IMR-90 (cell line): ENCODE results near the gene CBLIF. TPM values are rescaled to one million over a fixed set of nuclear protein-coding genes. Genes with fewer than 3 reads are reported as not detected.

ENCODE experiments used
- ATAC-seq: fragments of 200-7000 bp; cut with Tn5 transposase; 2 replicates; pipeline ENCODE4 v1.9.1; 2020; ENCODE audit warnings: low read depth, mild to moderate bottlenecking, moderate library complexity
- BruUV-seq: library from RNA; stranded (reverse); fragments of 400-500 nt; replicated peaks from 2 replicates; lab custom pipeline; 2021; lab: Mats Ljungman, UMichigan
- CTCF ChIA-PET: fragments of 300-600 bp; formaldehyde crosslinking; extraction: SDS; loops from one replicate; lab custom pipeline; 2021; ENCODE audit warnings: antibody characterized with exemption; lab: Yijun Ruan, JAX
- POLR2A ChIA-PET: fragments of 300-600 bp; sonication (Branson Sonifier 250); formaldehyde crosslinking; loops from one replicate; lab custom pipeline; 2022; ENCODE audit warnings: antibody characterized with exemption; ENCODE audit not compliant: unreplicated experiment; lab: Charles Lee
- DNase-seq: peaks from one replicate; pipeline ENCODE4 v3.0.0; 2013
- H2AFZ ChIP-seq: replicated peaks from 2 replicates; pipeline ENCODE3; 2013; ENCODE audit warnings: low read length, mild to moderate bottlenecking; ENCODE audit not compliant: poor library complexity
- H2AK5ac ChIP-seq: 2 replicates; pipeline ENCODE4 v1.6.1; 2013; ENCODE audit warnings: low read depth, low read length, inconsistent platforms
- H2AK9ac ChIP-seq: replicated peaks from 2 replicates; pipeline ENCODE3; 2013; ENCODE audit warnings: mild to moderate bottlenecking, low read depth, low read length, moderate library complexity; ENCODE audit not compliant: poor library complexity
- H2BK120ac ChIP-seq: 2 replicates; pipeline ENCODE4 v1.6.1; 2013; ENCODE audit warnings: low read depth, low read length, inconsistent platforms
- H2BK15ac ChIP-seq: 3 replicates; pipeline ENCODE4 v1.6.1; 2013; ENCODE audit warnings: low read depth, low read length, inconsistent platforms
- H2BK20ac ChIP-seq: 2 replicates; pipeline ENCODE4 v1.6.1; 2013; ENCODE audit warnings: low read depth, mild to moderate bottlenecking, inconsistent platforms, low read length, moderate library complexity
- H2BK5ac ChIP-seq: 2 replicates; pipeline ENCODE4 v1.6.1; 2013; ENCODE audit warnings: mild to moderate bottlenecking, low read depth, low read length, inconsistent platforms; ENCODE audit not compliant: poor library complexity, severe bottlenecking
- H3K14ac ChIP-seq: replicated peaks from 2 replicates; pipeline ENCODE4 v1.6.1; 2013; ENCODE audit warnings: low read depth, low read length, inconsistent platforms
- H3K18ac ChIP-seq: 2 replicates; pipeline ENCODE4 v1.6.1; 2013; ENCODE audit warnings: low read depth, low read length, control low read depth
- H3K23ac ChIP-seq: 2 replicates; pipeline ENCODE4 v1.6.1; 2013; ENCODE audit warnings: low read depth, low read length, inconsistent platforms
- H3K27ac ChIP-seq: 2 replicates; pipeline ENCODE4 v1.5.1; 2013; ENCODE audit warnings: mild to moderate bottlenecking, control low read depth, low read length; ENCODE audit not compliant: insufficient read depth
- H3K27me3 ChIP-seq: 2 replicates; pipeline ENCODE4 v1.6.1; 2013; ENCODE audit warnings: low read length; ENCODE audit not compliant: control insufficient read depth, insufficient read depth
- H3K36me3 ChIP-seq: 2 replicates; pipeline ENCODE4 v1.6.1; 2013; ENCODE audit warnings: low read length, mixed read lengths; ENCODE audit not compliant: control insufficient read depth, insufficient read depth
- H3K4ac ChIP-seq: 2 replicates; pipeline ENCODE4 v1.6.1; 2013; ENCODE audit warnings: low read depth, low read length, inconsistent platforms
- H3K4me1 ChIP-seq: 2 replicates; pipeline ENCODE4 v1.6.1; 2013; ENCODE audit warnings: low read length, mixed read lengths; ENCODE audit not compliant: control insufficient read depth, insufficient read depth
- H3K4me2 ChIP-seq: 2 replicates; pipeline ENCODE4 v1.6.1; 2013; ENCODE audit warnings: low read depth, mild to moderate bottlenecking, control low read depth, low read length, moderate library complexity
- H3K4me3 ChIP-seq: 2 replicates; pipeline ENCODE4 v1.5.1; 2013; ENCODE audit warnings: low read depth, mild to moderate bottlenecking, control low read depth, low read length, moderate library complexity; ENCODE audit not compliant: insufficient read depth
- H3K56ac ChIP-seq: 2 replicates; pipeline ENCODE4 v1.6.1; 2013; ENCODE audit warnings: low read length, inconsistent platforms; ENCODE audit not compliant: insufficient read depth; ENCODE audit errors: extremely low read depth
- H3K79me1 ChIP-seq, 2 experiments: 2 replicates each; pipeline ENCODE4 v1.6.1; 2013; ENCODE audit warnings: low read length in 2 of 2, inconsistent platforms in 1 of 2, low read depth in 1 of 2
- H3K9ac ChIP-seq: 2 replicates; pipeline ENCODE4 v1.6.1; 2013; ENCODE audit warnings: low read depth, low read length, control low read depth
- H3K9me1 ChIP-seq: 2 replicates; pipeline ENCODE4 v1.6.1; 2013; ENCODE audit warnings: low read length, inconsistent platforms; ENCODE audit not compliant: insufficient read depth
- H3K9me3 ChIP-seq: 2 replicates; pipeline ENCODE4 v1.6.1; 2013; ENCODE audit warnings: low read length; ENCODE audit not compliant: control insufficient read depth, insufficient read depth
- H4K20me1 ChIP-seq: 2 replicates; pipeline ENCODE4 v1.6.1; 2013; ENCODE audit warnings: low read length, inconsistent platforms; ENCODE audit not compliant: insufficient read depth
- H4K5ac ChIP-seq: 2 replicates; pipeline ENCODE4 v1.6.1; 2013; ENCODE audit warnings: mild to moderate bottlenecking, low read depth, low read length, control low read depth
- H4K8ac ChIP-seq, 2 experiments: 2 replicates each; pipeline ENCODE4 v1.6.1; 2013; ENCODE audit warnings: low read depth in 2 of 2, low read length in 2 of 2, control low read depth in 1 of 2, inconsistent platforms in 1 of 2
- H4K91ac ChIP-seq: 2 replicates; pipeline ENCODE4 v1.6.1; 2013; ENCODE audit warnings: low read depth, low read length, inconsistent platforms; ENCODE audit not compliant: insufficient read depth
- BHLHE40 ChIP-seq: fragments of 150-350 bp; IDR thresholded peaks from 2 replicates; pipeline ENCODE4 v1.6.1; 2016; ENCODE audit warnings: mild to moderate bottlenecking, low read depth, low read length
- CHD1 ChIP-seq: IDR thresholded peaks from 2 replicates; pipeline ENCODE4 v1.6.1; 2012; ENCODE audit warnings: low read depth, low read length, improper control_type of control experiment
- CTCF ChIP-seq: conservative IDR thresholded peaks from 2 replicates; pipeline ENCODE4 v1.5.1; 2012; ENCODE audit warnings: mild to moderate bottlenecking, low read depth, low read length, improper control_type of control experiment
- MAZ ChIP-seq: IDR thresholded peaks from 2 replicates; pipeline ENCODE4 v1.6.1; 2012; ENCODE audit warnings: low read depth, mild to moderate bottlenecking, low read length, improper control_type of control experiment, moderate library complexity, borderline replicate concordance
- MXI1 ChIP-seq: IDR thresholded peaks from 2 replicates; pipeline ENCODE4 v1.6.1; 2012; ENCODE audit warnings: low read depth, mild to moderate bottlenecking, low read length, moderate library complexity, borderline replicate concordance
- NFE2L2 ChIP-seq: fragments of 150-350 bp; IDR thresholded peaks from 2 replicates; pipeline ENCODE4 v1.6.1; 2016; ENCODE audit warnings: low read depth, mild to moderate bottlenecking, low read length
- RAD21 ChIP-seq: IDR thresholded peaks from 2 replicates; pipeline ENCODE4 v1.6.1; 2012; ENCODE audit warnings: low read length, improper control_type of control experiment
- RCOR1 ChIP-seq: IDR thresholded peaks from 2 replicates; pipeline ENCODE4 v1.6.1; 2012; ENCODE audit warnings: mild to moderate bottlenecking, low read length, improper control_type of control experiment; ENCODE audit not compliant: insufficient replicate concordance
- SMC3 ChIP-seq: fragments of 150-350 bp; IDR thresholded peaks from 2 replicates; pipeline ENCODE4 v1.6.1; 2016; ENCODE audit warnings: low read depth, mild to moderate bottlenecking, antibody characterized with exemption, low read length, moderate library complexity
- USF2 ChIP-seq: fragments of 150-350 bp; IDR thresholded peaks from 2 replicates; pipeline ENCODE4 v1.6.1; 2017; ENCODE audit warnings: mild to moderate bottlenecking, antibody characterized with exemption, low read length, low read depth
- WGBS, 2 experiments: methylation state at CpG; one replicate each; pipeline versions ENCODE4 v1.1.5 to v1.1.7; 2013; ENCODE audit warnings: missing lambda C conversion rate in 2 of 2; ENCODE audit not compliant: insufficient read length in 1 of 2; ENCODE audit errors: extremely low coverage in 2 of 2; 5-methylcytosine and 5-hydroxymethylcytosine counted together
- dilution Hi-C: fragments of 300-500 bp; cut with HindIII; formaldehyde crosslinking; loops from one replicate; pipeline ENCODE4 v1.14.3; 2018; ENCODE audit warnings: low sequenced_read_pairs; ENCODE audit not compliant: unreplicated experiment
- in situ Hi-C: fragments of 300-500 bp; cut with MboI; formaldehyde crosslinking; loops from 3 replicates; pipeline ENCODE4 v1.14.3; 2019; ENCODE audit warnings: low sequenced_read_pairs, inconsistent platforms, mixed read lengths
- intact Hi-C: fragments of 100-400 bp; cut with micrococcal nuclease; formaldehyde crosslinking; loops from 2 replicates; pipeline ENCODE4 v1.10.0; 2022
- polyA plus RNA-seq, 3 experiments: library from polyadenylated mRNA; depleted of rRNA; stranded (reverse); fragments of >200 nt; gene quantifications; 2 replicates each; pipeline ENCODE4 v1.2.3, GENCODE V29; 2012; ENCODE audit warnings: low replicate concordance in 1 of 3
- total RNA-seq: library from RNA; depleted of rRNA; stranded (reverse); fragments of >200 nt; gene quantifications from 2 replicates; pipeline ENCODE4 v1.2.3, GENCODE V29; 2012

CBLIF gene
- total and polyA plus RNA-seq, 2 of the 4 experiments (the other 2 are of a cell fraction): not detected

GRCh38 chr11:59815754-59816153, 29.5 kb downstream of the CBLIF start:
- H3K9me3 ChIP-seq: no peaks in the 10 kb centered on the region
- whole genome bisulfite sequencing, 2 experiments: no CpG with 5 or more reads among the region's 1 CpG
- dilution Hi-C loops: no loop called here
- no peak overlapping the region for H3K4me2 ChIP-seq
- no peak overlapping the region for H2BK120ac ChIP-seq
- H3K9ac ChIP-seq: no peak overlapping the region
- DNase-seq (no peak), ATAC-seq (no peak)
- no peak overlapping the region for H2BK5ac ChIP-seq
- no peak overlapping the region for H3K27ac ChIP-seq
- H4K5ac ChIP-seq: no peak overlapping the region
- no peak overlapping the region for H4K8ac ChIP-seq
- in situ Hi-C loops: no loop called here
- no peak overlapping the region for H3K14ac ChIP-seq
- no peak overlapping the region for H2BK15ac ChIP-seq
- H3K79me1 ChIP-seq: no peaks in the 10 kb centered on the region
- intact Hi-C loops: no loop called here
- no peak overlapping the region for H3K4ac ChIP-seq
- H2AFZ ChIP-seq: no peak overlapping the region
- BruUV-seq: no TSS peak
- H4K91ac ChIP-seq: no peak overlapping the region
- H3K9me1 ChIP-seq: no peaks in the 10 kb centered on the region
- peaks cover 6% of the 10 kb centered on the region for H3K27me3 ChIP-seq
- H2AK9ac ChIP-seq: no peak overlapping the region
- H3K4me3 ChIP-seq: no peak overlapping the region
- no peaks in the 10 kb centered on the region for H4K20me1 ChIP-seq
- H2BK20ac ChIP-seq: no peak overlapping the region
- no peak overlapping the region for H2AK5ac ChIP-seq
- POLR2A ChIA-PET: no interaction called here
- no peaks in the 10 kb centered on the region for H3K36me3 ChIP-seq
- CTCF ChIA-PET: interaction anchor here (0.6 kb wide), 1 partner anchor 378 kb away, joined by 4 read pairs; no protein-coding TSS in a partner anchor
- H3K4me1 ChIP-seq: no peaks in the 10 kb centered on the region
- H3K23ac ChIP-seq: no peak overlapping the region
- H3K18ac ChIP-seq: no peak overlapping the region
- TF ChIP-seq RAD21: no peak
- TF ChIP-seq MXI1: no peak
- no peak for TF ChIP-seq USF2
- no peak for TF ChIP-seq NFE2L2
- TF ChIP-seq BHLHE40: no peak
- no peak for TF ChIP-seq RCOR1
- TF ChIP-seq SMC3: no peak
- TF ChIP-seq CHD1: no peak
- TF ChIP-seq CTCF: no peak
- TF ChIP-seq MAZ: no peak
- H3K56ac ChIP-seq: no peak overlapping the region
